Measurements from ENCODE around the gene CD9. TPM values are rescaled to one million over a fixed set of nuclear protein-coding genes. Genes with fewer than 3 reads are reported as not detected.
A peak's percentile ranks its signal among the peaks of the same experiment; 100 is the strongest.

Gene CD9
- total and polyA plus RNA-seq, 2 donors (not counting 3 experiments of a cell fraction or from before 2014, with no cell fraction given): 379 to 1,225 TPM

- dilution Hi-C loops (cut with MboI; ENCODE audit: extremely low pct_ligation_motif_present, low sequenced_read_pairs): no loop called here
- no TSS peak for BruUV-seq (replicated peaks)
- TF ChIP-seq MYC (IDR thresholded peaks at IDR 0.05; ENCODE audit: low read depth, low read length) (no peak), POLR2AphosphoS5 (IDR thresholded peaks at IDR 0.05; ENCODE audit: insufficient read depth, low read depth, low read length) (no peak), FOS (IDR thresholded peaks at IDR 0.05; ENCODE audit: borderline replicate concordance, insufficient read depth, low read length) (no peak), EZH2 (IDR thresholded peaks at IDR 0.05; ENCODE audit: borderline replicate concordance, low read depth, low read length, severe bottlenecking) (no peak), GATA2 (IDR thresholded peaks at IDR 0.05; ENCODE audit: insufficient read depth, insufficient read length, low read depth, low read length) (no peak), POLR2A (IDR thresholded peaks at IDR 0.05; ENCODE audit: low read depth, low read length) (no peak), JUN (IDR thresholded peaks at IDR 0.05; ENCODE audit: borderline replicate concordance, insufficient read depth, insufficient read length, low read depth) (no peak), CTCF (IDR thresholded peaks at IDR 0.05; ENCODE audit: extremely low read depth in 1 of 2, insufficient read depth in 1 of 2, low read depth in 1 of 2, low read length in 2 of 2) (no peak), MAX (IDR thresholded peaks at IDR 0.05; ENCODE audit: insufficient read depth, insufficient read length) (no peak)
- FAIRE-seq (peak; percentile 18), DNase-seq (ENCODE audit: low read depth, low spot score) (no peak)
- Histone ChIP-seq H3K9me1 (replicated peaks; ENCODE audit: control insufficient read depth, extremely low read depth, insufficient read depth, low read length) (no peaks in the 10 kb centered on the region), H3K4me2 (ENCODE audit: insufficient read depth, low read length) (no peak overlapping the region), H3K9ac (replicated peaks; ENCODE audit: extremely low read depth, insufficient read depth, low read length) (no peak overlapping the region), H3K27ac (ENCODE audit: insufficient read depth, low read depth, low read length) (no peak overlapping the region), H3K9me3 (replicated peaks; ENCODE audit: control insufficient read depth, insufficient read depth, low read length) (no peaks in the 10 kb centered on the region), H3K27me3 (ENCODE audit: control insufficient read depth in 2 of 2, insufficient read depth in 2 of 2, low read length in 2 of 2) (no peaks in the 10 kb centered on the region), H2AFZ (ENCODE audit: low read depth, low read length) (no peak overlapping the region), H4K20me1 (replicated peaks; ENCODE audit: control insufficient read depth, extremely low read depth, insufficient read depth, low read length) (no peaks in the 10 kb centered on the region), H3K4me3 (replicated peaks in 1 of 3; ENCODE audit: insufficient read depth in 1 of 3, low read depth in 1 of 3, low read length in 3 of 3) (no peak overlapping the region), H3K79me2 (ENCODE audit: control insufficient read depth, insufficient read depth, low read length) (peaks cover 96% of the 10 kb centered on the region), H3K36me3 (ENCODE audit: control insufficient read depth in 2 of 2, extremely low read depth in 1 of 2, insufficient read depth in 2 of 2, low read length in 2 of 2) (peaks cover 3 to 7% of the 10 kb centered on the region in 2 experiments), H3K4me1 (ENCODE audit: control insufficient read depth, extremely low read depth, insufficient read depth, low read length) (peaks cover 75% of the 10 kb centered on the region)
- POLR2A ChIA-PET: interaction anchor here (0.7 to 1.6 kb wide), 2 partner anchors 9 to 178 kb away, joined by 3 to 11 read pairs; no protein-coding TSS in a partner anchor
- intact Hi-C loops (cut with micrococcal nuclease): no loop called here
- CTCF ChIA-PET: interaction anchor here (1.2 to 3.0 kb wide), 4 partner anchors 17 to 65 kb away, joined by 3 to 19 read pairs (median 8); no protein-coding TSS in a partner anchor
Observed at GRCh38 chr12:6219980-6220379, 19.8 kb downstream of the CD9 start.
